GM06990 (cell line): Measurements from ENCODE around the gene CYB5B.

ENCODE experiments used
- DNase-seq: peaks from one replicate; pipeline ENCODE4 v3.0.0-alpha.2; 2011; ENCODE audit not compliant: insufficient read length; ENCODE audit errors: extremely low read depth
- H3K27me3 ChIP-seq: replicated peaks from 2 replicates; pipeline ENCODE4 v1.6.0; 2011; ENCODE audit warnings: low read length; ENCODE audit not compliant: control insufficient read depth, insufficient read depth
- H3K36me3 ChIP-seq: 2 replicates; pipeline ENCODE4 v1.5.1; 2011; ENCODE audit warnings: low read length; ENCODE audit not compliant: control insufficient read depth, insufficient read depth
- H3K4me3 ChIP-seq: replicated peaks from 2 replicates; pipeline ENCODE4 v1.5.1; 2011; ENCODE audit warnings: low read depth, mild to moderate bottlenecking, control low read depth, low read length
- TF ChIP-seq, protein P1 (sequence below): IDR thresholded peaks from 2 replicates; pipeline ENCODE4 v1.5.1; 2011; ENCODE audit warnings: low read length, control low read depth, mild to moderate bottlenecking, inconsistent platforms; ENCODE audit not compliant: insufficient read depth, poor library complexity, severe bottlenecking

The CYB5B gene, protein sequence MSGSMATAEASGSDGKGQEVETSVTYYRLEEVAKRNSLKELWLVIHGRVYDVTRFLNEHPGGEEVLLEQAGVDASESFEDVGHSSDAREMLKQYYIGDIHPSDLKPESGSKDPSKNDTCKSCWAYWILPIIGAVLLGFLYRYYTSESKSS

DNA sequence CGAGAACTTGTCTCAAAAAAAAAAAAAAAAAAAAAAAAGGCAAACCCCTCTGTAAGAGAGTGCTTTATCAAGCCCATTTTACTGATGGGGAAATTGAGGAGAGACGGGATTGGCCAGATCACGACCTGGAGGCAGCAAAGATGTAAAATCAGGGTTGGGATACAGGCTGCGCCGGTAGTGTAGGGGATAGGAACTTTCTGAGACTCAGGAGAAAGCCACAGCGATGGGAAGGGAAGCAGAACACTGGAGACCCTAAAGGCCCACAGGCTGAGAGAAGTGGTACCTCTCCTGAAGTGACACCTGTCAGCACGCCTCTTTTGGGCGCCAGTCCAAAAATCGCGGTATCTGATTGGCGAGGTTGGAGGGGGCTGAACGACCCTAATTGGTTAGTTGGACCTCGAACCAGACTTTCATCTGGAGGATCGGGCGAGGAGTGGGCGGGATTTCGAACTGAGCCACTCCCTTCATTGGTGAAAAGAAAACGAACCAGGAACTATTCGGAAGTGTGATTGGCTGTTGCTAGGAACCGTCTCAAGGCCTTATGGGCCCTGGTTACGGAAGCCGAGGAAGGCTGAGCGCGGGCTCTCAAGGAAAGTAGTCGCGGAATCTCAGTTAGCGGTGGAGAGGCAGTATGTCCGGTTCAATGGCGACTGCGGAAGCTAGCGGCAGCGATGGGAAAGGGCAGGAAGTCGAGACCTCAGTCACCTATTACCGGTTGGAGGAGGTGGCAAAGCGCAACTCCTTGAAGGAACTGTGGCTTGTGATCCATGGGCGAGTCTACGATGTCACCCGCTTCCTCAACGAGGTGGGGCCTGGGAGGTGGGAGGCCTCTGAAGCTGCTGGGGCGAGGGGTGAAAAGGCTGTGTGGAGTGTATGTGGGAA, at the start of gene CYB5B:
Gene CYB5B (plus strand): TSS at position 567 of the 882 bp plus-strand sequence. CDS start 65 bp downstream, at position 632.
- Histone ChIP-seq H3K27me3 (no peaks in the 10 kb centered on the region), H3K36me3 (peaks cover 10% of the 10 kb centered on the region), H3K4me3 (peak within 1 kb of the TSS; percentile 99)
- peak; percentile 88 for DNase-seq
- TF ChIP-seq, protein P1, sequence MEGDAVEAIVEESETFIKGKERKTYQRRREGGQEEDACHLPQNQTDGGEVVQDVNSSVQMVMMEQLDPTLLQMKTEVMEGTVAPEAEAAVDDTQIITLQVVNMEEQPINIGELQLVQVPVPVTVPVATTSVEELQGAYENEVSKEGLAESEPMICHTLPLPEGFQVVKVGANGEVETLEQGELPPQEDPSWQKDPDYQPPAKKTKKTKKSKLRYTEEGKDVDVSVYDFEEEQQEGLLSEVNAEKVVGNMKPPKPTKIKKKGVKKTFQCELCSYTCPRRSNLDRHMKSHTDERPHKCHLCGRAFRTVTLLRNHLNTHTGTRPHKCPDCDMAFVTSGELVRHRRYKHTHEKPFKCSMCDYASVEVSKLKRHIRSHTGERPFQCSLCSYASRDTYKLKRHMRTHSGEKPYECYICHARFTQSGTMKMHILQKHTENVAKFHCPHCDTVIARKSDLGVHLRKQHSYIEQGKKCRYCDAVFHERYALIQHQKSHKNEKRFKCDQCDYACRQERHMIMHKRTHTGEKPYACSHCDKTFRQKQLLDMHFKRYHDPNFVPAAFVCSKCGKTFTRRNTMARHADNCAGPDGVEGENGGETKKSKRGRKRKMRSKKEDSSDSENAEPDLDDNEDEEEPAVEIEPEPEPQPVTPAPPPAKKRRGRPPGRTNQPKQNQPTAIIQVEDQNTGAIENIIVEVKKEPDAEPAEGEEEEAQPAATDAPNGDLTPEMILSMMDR: no peak

DNA sequence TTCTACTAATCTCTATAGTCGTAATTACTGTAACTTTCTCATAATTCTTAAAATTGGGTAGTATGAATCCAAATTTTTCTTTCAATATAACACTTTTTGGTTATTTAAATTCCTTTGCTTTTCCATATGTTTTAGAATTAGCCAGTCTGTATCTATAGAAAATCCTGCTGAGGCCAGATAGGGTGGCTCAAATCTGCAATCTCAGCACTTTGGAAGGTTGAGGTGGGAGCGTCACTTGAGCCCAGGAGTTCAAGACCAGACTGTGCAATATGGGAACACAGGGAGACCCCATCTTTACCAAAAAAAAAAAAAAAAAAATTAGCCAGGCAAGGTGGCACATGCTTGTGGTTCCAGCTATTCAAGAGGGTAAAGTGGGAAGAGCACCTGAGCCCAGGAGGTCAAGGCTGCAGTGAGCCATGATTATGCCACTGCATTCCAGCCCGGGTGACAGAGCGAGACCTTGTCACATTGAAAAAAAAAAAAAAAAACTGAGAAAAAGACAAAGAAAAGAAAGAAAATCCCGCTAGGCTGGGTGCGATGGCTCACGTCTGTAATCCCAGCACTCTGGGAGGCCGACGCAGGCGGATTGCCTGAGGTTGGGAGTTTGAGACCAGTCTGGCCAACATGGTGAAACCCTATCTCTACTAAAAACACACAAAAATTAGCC, 47.9 kb upstream of the CYB5B start:
- TF ChIP-seq, protein P1: no peak
- DNase-seq: no peak
- Histone ChIP-seq H3K36me3 (peaks cover 5% of the 10 kb centered on the region; the same call in 1 of the 2 replicates), H3K27me3 (no peaks in the 10 kb centered on the region), H3K4me3 (no peak overlapping the region)

DNA sequence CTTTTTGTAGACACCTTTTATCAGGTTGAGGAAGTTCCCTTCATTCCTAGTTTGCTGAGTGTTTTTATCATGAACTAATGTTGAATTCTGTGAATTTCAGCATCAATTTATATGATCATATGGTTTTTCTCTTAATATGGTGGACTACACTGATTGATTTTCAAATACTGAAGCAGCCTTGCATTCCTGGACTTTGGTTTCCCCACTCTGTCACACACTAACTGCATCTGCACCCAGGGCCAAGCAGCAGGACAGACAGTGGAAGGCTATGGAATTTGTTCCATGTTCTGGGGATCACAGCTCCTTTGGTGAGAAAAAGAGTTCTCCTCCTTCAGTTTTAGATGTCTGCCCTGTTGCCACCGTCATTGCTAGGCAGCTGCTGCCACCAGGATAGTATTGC, 46.4 kb upstream of the CYB5B start:
- no peaks in the 10 kb centered on the region for H3K27me3 ChIP-seq
- TF ChIP-seq, protein P1: no peak
- DNase-seq: no peak
- H3K4me3 ChIP-seq: no peak overlapping the region
- H3K36me3 ChIP-seq: peaks cover 7% of the 10 kb centered on the region

DNA sequence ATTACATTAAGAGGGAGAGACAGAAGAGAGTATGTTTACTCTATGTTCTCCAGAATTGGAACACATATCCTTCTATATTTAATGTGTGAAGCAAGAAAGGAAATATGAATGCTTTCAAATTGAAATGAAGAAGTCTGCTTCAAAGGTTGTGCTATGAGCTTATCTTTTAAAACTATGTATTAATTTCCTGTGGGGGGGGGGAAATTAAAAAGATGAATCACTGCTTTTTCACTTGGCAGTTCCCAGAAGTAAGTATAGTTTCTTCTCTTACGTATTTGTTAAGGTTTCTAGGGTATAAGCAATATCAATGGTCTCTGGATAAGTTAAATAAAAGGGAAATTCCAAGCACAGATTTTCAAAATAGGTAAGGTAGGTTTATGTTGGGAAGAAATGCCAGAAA, 45.7 kb upstream of the CYB5B start:
- H3K36me3 ChIP-seq: peaks cover 7% of the 10 kb centered on the region
- H3K4me3 ChIP-seq: no peak overlapping the region
- DNase-seq: no peak
- TF ChIP-seq, protein P1: no peak
- H3K27me3 ChIP-seq: no peaks in the 10 kb centered on the region

DNA sequence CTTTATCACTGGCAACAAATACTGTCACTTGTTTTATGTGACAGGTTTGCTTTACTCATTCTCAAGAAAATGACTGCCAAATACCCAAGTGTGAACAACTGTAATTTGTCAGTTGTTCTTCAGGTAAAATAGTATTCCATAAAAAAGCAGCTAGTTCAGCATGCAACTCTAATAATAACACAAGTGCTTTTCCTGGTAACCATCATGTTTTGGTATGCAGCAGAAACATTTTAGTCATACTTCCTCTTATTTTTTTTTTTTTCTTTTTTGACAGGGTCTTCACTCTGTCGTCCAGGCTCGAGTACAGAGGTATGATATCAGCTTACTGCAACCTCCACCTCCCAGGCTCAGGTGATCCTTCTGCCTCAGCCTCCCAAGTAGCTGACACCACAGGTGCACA, 43.2 kb upstream of the CYB5B start:
- TF ChIP-seq, protein P1: no peak
- Histone ChIP-seq H3K27me3 (no peaks in the 10 kb centered on the region), H3K36me3 (peaks cover 7% of the 10 kb centered on the region), H3K4me3 (no peak overlapping the region)
- no peak for DNase-seq
